ENCODE results near the gene AK3.

GRCh38 chr9:4661165-4661564 is 79.8 kb downstream of the AK3 start:
- TF ChIP-seq, protein P1, sequence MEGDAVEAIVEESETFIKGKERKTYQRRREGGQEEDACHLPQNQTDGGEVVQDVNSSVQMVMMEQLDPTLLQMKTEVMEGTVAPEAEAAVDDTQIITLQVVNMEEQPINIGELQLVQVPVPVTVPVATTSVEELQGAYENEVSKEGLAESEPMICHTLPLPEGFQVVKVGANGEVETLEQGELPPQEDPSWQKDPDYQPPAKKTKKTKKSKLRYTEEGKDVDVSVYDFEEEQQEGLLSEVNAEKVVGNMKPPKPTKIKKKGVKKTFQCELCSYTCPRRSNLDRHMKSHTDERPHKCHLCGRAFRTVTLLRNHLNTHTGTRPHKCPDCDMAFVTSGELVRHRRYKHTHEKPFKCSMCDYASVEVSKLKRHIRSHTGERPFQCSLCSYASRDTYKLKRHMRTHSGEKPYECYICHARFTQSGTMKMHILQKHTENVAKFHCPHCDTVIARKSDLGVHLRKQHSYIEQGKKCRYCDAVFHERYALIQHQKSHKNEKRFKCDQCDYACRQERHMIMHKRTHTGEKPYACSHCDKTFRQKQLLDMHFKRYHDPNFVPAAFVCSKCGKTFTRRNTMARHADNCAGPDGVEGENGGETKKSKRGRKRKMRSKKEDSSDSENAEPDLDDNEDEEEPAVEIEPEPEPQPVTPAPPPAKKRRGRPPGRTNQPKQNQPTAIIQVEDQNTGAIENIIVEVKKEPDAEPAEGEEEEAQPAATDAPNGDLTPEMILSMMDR (IDR thresholded peaks at IDR 0.05) = no peak
- no peak for TF ChIP-seq REST (IDR thresholded peaks at IDR 0.05; ENCODE audit: insufficient read depth in 1 of 2, low read depth in 2 of 2, low read length in 1 of 2)
- TF ChIP-seq SIN3A (IDR thresholded peaks at IDR 0.05; ENCODE audit: borderline replicate concordance, insufficient read depth, low read depth, low read length) = no peak
- no peak for TF ChIP-seq POLR2AphosphoS5 (IDR thresholded peaks at IDR 0.05; ENCODE audit: low read depth, low read length)

All from Panc1 (cell line).